Esophagus squamous epithelium (tissue), 4 donors: ENCODE data around the gene SUPT3H.
"Not testable (repeated sequence)": the region's sequence is repeated elsewhere in the genome, so short reads cannot be mapped to it uniquely, and the experiment has no call there.

Source experiments
- CTCF ChIP-seq, 6 experiments: fragments of 450-650 bp in 4 of 6; fragments of 200-600 bp in 2 of 6; sonication (generic) in 2 of 6; IDR thresholded peaks; one replicate each; pipeline ENCODE4 v1.5.1; 2016 to 2019; ENCODE audit warnings: antibody characterized with exemption in 6 of 6, mild to moderate bottlenecking in 4 of 6, moderate library complexity in 4 of 6
- POLR2A ChIP-seq, 4 donors: fragments of 450-650 bp; IDR thresholded peaks; one replicate each; pipeline ENCODE4 v1.6.1; 2017; ENCODE audit warnings: antibody characterized with exemption in 4 of 4, mild to moderate bottlenecking in 4 of 4, moderate library complexity in 3 of 4

GRCh38 chr6:44879071-44879470, 498.7 kb downstream of the SUPT3H start:
- not testable (repeated sequence) for TF ChIP-seq POLR2A, CTCF (IDR thresholded peaks at IDR 0.05)
